ENCODE measurements around the gene RP2. TPM values are rescaled to one million over a fixed set of nuclear protein-coding genes. Genes with fewer than 3 reads are reported as not detected.

The RP2 gene
- polyA plus RNA-seq, 3 donors: 13.3 to 15.0 (median 14.7) TPM

DNA sequence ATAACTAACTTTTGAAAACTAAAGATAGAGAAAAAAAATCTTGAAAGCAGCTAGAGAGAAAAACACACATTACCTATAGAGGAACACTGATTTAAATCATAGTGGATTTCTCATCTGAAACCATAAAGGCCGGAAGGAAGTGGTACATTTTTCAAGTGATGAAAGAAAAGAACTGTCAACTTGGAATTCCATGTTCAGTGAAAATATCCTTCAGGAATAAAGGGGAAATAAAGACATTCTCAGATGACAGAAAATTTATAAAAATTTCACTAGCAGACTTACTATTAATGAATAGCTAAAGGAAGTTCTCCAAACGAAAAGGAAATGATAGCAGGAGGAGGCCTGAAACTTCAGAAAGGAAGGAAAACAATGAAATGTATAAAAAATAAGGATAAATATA is 67.8 kb downstream of the RP2 start:
- DNase-seq (ENCODE audit: extremely low read depth in 1 of 11, low read depth in 9 of 11, low spot score in 4 of 11): no peak

DNA sequence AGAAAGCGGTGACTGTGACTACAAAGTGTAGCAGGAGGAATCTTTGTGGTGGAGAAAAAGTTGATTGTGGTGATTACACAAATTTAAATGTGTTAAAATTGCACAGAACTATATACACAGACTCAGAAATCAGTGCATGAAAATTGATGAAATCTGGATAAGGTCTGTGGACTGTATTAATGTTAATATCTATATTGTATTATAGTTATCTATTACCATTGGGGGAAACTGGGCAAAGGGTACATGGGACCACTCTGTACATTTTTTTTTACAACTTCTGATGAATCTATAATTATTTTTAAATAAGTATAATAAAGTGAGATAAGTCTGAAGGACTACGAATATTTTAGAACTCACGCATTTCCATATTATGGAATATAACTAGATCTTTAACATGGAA is 73.6 kb downstream of the RP2 start:
- no peak for DNase-seq (ENCODE audit: extremely low read depth in 1 of 11, low read depth in 9 of 11, low spot score in 4 of 11)

DNA sequence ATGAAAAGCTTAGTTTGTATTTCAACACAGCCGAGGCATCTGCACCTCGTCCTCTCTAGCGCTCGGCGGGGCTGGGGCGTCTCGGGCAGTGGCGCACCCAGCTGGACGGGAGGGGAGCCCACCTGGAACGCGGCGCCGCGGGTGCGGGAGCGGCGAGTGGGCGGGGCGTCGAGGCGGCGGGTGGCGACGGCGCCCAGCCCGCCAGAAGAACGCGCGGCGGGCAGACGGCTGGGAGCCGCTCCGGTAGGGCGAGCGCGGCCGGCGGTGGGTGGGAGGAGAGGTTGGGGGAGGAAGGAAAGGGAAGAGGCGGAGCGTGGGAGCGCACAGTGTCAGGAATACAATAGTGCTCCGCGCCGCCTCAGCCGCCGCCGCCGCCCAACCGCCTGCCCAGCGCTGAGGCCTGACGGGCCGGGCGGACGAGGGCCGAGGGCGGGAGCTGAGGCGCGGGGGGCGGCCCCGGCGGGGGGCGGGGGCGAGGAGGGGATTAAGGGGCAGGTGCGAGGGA is 75.3 kb downstream of the RP2 start, which contains the start of gene JADE3:
JADE3 (plus strand) TSS at position 324 of the 505 bp plus-strand sequence. CDS start 72,474 bp downstream, outside the sequence.
- DNase-seq (ENCODE audit: extremely low read depth in 1 of 11, low read depth in 9 of 11, low spot score in 4 of 11): peak in 9 of 11 donors; percentile 32 to 72 (median 61)

DNA sequence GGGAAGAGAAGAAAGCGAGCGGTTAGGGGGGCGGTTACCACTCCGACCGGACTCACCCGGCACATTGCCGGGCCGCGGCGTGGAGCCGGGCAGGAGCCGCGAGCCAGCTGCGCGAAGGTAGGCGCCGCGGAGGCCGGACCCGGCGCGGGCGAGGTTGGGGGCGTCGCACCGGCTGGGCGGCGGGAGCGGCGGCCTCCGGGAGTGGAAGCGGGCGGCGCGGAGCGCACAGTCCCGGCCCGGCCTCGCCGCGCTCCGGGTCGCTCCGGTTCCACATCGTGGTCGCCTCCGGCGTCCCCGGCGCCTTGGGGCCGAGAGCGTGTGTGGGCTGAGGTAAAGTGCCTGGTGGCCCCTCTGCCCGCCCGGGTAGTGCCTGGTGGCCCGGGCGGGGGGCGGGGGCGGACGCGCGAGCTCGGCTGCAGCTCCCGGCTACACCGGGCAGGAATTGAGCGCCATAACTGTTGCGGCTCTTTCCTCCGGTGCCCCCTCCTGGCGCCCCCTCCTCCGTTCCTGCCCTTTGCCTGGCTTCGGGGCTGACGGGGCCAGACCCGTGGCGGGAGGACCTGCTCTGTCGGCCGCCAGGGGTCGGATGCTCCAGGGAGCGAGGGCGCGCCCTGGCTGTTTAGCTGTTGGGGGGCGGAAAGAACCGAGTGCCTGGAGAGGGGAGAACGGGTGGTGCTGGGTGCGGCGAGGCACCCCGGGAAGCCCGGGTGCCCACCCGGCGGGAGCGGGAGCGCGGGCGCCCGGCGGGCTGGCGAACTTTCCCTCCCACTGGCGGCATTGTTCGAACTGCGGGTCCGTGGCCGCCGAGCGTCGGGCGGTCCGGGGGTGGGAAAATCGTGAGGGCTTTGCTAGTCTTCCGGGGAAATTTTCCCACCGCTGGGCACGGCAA is 76.0 kb downstream of the RP2 start:
- peak in 3 of 11 donors; percentile 10 to 30 (median 29) for DNase-seq (ENCODE audit: extremely low read depth in 1 of 11, low read depth in 9 of 11, low spot score in 4 of 11)

DNA sequence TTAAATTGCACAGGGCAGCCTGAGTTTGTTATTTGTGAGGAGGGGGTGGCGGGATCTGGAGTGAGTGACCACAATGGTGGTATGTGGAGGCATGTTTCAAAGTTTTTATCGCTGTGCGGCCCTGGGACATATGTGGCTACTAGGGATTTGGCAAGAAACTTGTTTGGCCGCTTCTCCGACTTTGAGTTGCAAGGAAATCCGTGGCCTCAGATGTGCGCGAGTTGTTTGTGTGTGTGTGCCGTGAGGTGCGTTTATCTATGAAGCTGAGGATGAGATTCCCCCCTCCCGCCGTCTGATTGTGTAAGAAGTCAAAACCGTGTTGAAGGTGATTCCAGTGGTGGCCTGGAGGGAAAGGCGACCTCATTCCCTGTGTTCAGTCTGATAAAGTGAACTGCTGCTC is 76.8 kb downstream of the RP2 start:
- DNase-seq (ENCODE audit: extremely low read depth in 1 of 11, low read depth in 9 of 11, low spot score in 4 of 11): peak in 3 of 11 donors; percentile 6 to 15 (median 10)

DNA sequence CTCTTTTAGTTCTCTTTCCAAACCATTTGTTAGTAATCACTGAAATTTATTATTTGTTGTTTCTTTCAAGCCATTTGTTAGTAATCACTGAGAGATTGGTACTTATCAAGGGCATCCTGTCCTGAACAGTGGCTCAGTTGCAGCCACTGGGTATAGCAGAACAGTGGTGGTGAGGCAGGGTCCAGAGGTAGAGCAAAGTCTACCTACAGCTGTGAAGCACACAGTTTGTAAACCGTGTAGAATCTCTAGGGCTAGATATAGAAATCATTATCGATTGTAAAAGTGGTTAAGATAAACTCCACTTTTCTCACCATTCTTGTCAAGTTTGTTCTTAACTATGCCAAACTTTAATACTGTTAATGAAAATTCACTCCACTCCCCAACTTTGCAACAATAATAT is 79.4 kb downstream of the RP2 start:
- no peak for DNase-seq (ENCODE audit: extremely low read depth in 1 of 11, low read depth in 9 of 11, low spot score in 4 of 11)

DNA sequence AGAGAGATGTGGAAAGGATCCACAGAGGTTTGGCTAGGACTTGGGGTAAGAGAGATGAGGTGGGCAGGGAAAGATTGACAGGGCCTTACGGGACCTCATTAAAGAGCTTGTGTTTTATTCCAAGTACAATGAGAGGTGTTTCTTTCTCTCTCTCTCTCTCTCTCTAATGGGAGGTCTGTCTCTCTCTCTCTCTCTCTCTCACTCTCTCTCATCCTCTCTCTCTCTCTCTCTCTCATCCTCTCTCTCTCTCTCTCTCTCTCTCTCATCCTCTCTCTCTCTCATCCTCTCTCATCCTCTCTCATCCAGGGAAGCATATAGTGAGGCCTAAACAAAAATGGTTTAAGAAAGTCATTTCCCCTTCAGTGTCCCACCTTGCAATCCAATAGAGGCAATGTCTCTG is 80.8 kb downstream of the RP2 start:
- no peak for DNase-seq (ENCODE audit: extremely low read depth in 1 of 11, low read depth in 9 of 11, low spot score in 4 of 11)

DNA sequence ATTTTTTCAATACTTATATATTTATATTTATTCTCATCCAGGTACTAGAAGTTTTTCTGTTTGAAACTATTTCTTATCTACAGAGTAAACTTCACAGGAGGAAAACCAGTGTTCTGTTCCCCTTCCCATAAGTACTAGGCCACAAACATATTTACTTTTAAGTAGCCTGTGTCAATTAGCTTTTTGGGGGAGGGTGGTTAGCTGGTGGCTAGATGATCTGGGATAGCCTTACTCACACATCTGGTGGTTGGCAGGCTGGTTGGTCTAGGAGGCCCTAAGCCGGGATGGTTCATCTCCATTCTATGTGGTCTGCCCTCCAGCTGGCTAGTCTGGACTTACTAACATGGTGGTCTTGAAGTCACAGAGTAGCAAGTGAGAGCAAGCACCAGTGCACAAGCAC is 81.6 kb downstream of the RP2 start:
- DNase-seq (ENCODE audit: extremely low read depth in 1 of 11, low read depth in 9 of 11, low spot score in 4 of 11): no peak

DNA sequence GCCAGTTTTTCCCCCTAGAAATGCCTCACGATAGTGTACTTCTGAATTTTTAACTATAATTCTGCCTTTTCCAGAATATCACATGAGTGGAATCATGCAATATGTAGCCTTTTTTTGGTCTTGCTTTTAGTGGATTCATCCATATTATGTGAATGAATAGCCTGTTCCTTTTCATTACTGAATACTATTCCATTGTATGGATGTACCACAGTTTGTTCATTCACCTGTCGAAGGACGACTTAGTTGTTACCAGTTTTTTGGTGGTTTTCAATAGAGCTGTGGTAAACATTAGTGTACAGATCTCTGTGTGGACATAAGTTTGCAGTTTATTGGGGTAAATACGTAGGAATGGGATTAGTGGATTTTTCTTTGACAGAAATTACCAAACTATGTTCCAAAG is 83.4 kb downstream of the RP2 start:
- DNase-seq (ENCODE audit: extremely low read depth in 1 of 11, low read depth in 9 of 11, low spot score in 4 of 11): no peak

DNA sequence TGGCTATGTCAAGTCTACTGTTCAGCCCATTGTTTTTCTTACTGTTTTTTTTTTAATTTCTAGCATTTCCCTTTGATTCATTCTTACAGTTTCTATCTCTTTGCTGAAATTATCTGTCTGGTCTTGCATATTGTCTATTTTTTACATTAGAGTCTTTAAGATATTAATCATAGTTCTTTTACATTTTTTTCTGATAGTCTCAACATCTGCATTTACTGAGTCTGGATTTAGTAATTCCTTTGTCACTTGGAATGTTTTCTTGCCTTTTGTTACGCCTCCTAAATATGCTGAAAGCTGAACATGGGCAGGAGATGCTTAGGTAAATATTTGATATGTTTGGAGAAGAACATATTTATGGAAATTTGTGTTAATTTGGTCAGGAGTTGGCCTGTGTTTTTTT is 85.8 kb downstream of the RP2 start:
- DNase-seq (ENCODE audit: extremely low read depth in 1 of 11, low read depth in 9 of 11, low spot score in 4 of 11): no peak

DNA sequence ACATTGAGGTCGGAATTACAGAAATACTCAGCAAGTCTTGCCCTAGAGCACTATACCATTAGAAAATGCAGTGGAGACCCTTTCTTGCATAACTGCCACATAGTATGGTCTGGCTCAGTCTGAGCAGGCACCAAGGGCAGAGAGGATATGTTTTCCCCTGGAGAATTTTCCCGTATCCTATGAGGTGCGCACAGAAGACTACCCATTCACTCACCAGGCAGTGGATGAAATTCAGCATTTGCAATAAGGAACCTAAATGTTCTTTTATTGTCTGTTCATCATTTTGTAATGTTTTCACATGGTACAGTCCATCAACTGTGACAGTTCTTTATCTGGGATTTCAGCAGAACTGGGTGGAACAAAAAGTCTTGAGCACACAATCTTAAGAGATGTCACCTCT is 90.9 kb downstream of the RP2 start:
- DNase-seq (ENCODE audit: extremely low read depth in 1 of 11, low read depth in 9 of 11, low spot score in 4 of 11): no peak

DNA sequence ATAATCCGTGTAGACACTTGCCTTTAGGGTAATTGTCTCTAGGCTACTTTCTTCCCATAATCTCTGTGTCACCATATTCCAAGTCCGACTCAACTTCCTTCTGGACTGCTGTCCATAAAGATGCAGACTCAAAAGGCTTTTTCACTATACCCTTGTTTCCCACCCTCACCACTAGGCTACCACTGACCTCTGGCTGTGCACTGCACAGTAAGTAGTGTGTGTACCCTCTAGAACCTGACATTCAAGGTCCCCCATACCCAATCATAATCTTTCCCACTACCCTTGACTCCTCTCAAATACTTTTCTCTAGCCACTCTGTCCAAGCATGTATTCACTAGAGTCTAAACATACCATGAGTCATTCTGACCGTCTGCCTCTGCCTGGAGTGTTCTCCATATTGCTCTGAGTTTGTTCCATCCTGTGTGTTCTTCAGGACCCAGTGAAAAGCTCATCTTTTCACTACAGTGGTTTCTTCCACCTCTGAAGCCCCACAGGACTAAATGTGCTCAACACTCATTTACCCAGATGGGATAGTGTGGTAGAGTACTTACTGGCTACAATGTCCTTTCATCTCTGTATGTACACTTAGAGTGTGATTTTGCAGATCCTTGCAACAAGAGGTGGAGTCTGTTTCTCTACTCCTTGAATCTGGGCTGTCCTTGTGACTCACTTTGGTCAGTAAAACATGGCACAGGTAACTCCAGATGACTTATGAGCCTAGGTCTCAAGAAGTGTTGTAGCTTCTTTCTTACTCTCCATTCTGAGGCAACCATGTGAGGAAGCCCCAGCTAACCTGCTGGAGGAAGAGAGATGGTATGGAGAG is 92.8 kb downstream of the RP2 start:
- no peak for DNase-seq (ENCODE audit: extremely low read depth in 1 of 11, low read depth in 9 of 11, low spot score in 4 of 11)

Other genes starting within 250 kb of the RP2 start
- 1 to 10 TPM; 4.1 to 4.5 (median 4.4) TPM for gene SLC9A7, start 77.9 kb upstream of the RP2 start, polyA plus RNA-seq (ENCODE audit: insufficient read length in 3 of 3)
- 10 to 100 TPM; 23.9 to 28.1 (median 27.6) TPM for gene JADE3, start 75.4 kb downstream of the RP2 start, polyA plus RNA-seq (ENCODE audit: insufficient read length in 3 of 3)
- gene RGN, start 241.4 kb downstream of the RP2 start, polyA plus RNA-seq (ENCODE audit: insufficient read length in 3 of 3): 10 to 100 TPM; 31.6 to 44.1 (median 38.6) TPM